Measurements from ENCODE around the gene MUL1.

MUL1 gene

DNA sequence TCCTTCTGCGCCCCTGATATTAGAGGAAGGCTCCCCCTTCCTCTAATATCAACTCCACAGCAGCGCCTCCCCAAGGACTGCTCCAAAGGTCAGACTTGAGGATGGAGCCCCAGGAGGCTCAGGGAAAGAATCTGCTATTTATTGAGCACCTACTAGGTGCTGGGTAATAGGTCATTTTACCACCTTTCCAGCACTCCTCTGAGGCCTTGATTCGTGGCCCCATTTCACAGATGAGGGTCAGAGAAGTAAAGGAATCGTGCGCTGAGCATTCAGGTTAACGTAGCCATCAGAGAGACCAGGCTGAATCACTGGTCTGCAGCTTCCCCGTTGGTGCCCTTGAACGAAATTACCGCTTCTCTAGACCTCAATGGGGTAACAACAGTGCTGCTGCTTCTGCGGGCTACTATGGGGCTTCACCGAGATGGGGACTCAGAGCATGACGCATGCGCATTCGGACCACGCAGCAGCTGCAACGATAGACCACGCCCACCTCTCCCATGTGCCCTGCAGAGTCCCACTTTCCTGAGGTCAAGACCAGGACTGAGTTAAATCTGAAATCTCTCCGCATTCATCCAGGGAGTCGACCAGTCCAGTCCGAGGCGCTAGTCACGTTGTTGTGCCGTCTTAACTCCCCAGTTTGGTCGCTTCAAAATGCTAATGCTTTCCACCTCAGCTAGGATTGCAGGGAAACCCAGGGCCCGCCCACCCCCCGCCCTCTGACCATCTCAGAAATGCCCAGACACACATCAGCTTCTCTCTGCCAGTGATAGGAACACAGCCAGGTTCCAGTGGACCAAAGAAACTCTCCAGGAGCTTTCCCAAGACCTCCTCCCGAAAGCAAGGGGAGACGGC is 34.9 kb downstream of the MUL1 start:
- peak in 37 of 58 donors; percentile 10 to 76 (median 45) for DNase-seq

DNA sequence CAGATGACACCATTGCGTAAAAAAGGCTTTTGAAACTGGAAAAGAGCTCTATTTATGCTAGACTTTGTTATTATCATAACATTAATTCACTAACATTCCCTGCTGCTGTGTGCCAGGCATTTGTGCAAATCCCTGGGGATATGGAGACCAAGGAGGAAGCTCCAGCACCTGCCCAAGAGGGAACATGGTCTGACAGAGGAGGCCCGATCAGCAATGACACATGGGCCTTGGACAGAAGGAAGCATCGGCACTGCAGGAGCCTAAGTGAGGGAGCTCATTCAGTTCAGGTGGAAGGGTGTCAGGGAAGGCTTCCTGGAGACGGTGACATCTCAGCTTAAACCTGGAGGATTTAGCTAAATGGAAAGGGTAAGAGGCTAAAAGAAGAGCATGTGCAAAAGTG is 35.8 kb downstream of the MUL1 start:
- no peak for DNase-seq

- peak in 20 of 58 donors; percentile 13 to 74 (median 33) for DNase-seq
These were observed 37.8 kb downstream of the MUL1 start for GRCh38 chr1:20470194-20470593.

- no peak for DNase-seq
These were observed 38.4 kb downstream of the MUL1 start for GRCh38 chr1:20469406-20470076.

GRCh38 chr1:20466273-20466672 is 41.7 kb downstream of the MUL1 start:
- no peak for DNase-seq

DNA sequence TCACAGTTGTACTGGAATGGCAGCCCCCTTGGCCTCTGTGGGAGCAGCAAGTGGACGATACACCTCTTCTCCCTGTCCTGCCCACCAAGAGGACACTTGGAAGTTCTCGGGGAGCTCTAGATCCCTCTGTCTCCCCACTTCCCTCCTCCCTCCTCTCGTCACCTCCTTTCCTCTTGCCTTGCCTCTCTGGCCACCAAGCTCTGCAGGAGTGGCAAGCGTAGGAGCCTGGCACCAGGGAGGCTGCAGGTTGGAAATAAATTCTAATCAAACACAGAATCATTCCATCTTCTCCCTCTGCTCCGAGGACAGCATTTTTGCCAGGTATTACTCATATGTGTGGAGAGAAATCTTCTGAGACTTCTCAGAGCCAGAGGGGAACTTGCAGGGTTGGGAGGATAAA is 42.8 kb downstream of the MUL1 start:
- DNase-seq: no peak

DNA sequence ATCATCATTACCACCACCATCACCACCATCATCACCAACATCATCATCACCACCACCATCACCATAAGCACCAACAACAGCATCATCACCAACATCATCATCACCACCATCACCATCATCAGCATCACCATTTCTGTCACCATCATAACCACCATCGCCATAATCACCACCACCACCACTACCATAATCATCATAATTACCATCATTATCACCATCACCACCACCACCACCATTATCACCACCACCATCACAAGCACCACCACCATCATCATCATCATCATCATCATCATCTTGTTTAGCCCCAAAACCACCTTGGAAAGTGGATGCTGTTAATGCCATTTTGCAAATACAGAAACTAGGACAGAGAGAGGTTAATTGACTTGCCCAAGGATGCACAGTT is 44.4 kb downstream of the MUL1 start:
- DNase-seq: no peak

DNA sequence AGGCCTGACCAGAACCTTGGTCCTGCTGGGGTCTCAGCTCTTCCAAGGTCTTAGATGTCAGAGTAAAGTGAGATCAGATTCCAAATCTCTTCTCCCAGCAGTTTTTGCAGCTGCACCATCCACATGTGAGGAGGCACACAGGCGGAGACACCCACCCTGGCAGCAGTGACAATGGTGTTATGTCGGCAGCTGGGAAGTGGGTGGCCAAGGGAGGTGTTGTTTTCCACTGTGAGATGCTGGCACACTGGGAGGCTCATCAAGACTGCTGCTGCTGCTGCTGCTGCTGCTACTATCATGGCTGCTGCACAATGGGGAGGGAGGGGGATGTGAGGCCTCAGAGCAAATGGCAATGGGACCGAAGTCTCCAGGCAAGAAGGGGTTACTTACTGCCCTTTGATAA is 45.6 kb downstream of the MUL1 start:
- peak in 45 of 58 donors; percentile 14 to 83 (median 48) for DNase-seq

- DNase-seq: no peak
These were observed 49.2 kb downstream of the MUL1 start for GRCh38 chr1:20458717-20459116.

DNA sequence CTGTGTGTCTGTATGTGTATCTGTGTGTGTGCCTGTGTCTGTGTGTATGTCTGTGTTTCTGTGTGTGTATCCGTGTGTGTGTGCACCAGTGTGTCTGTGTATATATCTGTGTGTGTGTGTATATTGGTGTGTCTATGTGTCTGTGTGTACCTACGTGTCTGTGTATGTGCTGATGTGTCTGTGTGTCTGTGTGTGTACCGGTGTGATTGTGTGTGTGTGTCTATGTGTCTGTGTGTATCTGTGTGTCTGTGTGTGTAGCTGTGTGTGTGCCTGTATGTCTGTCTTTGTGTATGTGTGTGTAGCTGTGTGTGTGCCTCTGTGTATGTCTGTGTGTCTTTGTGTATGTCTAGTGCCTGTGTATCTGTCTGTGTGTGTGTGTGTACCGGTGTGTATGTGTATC is 53.9 kb downstream of the MUL1 start:
- DNase-seq: no peak

DNA sequence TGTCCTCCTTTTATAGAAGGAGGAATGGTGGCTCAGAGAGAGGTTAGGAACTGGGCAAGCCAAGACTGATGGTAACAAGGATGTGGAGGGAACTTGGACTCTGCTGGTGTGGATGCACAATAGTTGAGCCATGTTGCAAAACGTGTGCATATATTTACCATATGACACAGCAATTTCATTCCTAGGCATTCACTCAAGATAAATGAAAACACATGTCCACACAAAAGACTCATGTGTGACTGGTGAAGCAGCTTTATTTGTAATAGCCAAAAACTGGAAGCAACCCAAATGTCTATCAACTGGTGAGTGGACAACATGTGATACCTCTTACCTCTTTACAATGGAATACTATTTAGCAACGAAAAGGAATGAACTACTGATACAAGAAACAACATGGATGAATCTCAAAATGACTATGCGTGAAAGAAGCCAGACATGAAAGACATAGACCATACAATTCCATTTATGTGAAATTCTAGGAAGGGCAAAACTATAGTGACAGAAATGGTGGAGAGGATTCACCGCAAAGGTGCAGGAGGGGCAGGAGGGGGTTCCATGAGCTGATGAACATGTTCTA is 58.1 kb downstream of the MUL1 start:
- DNase-seq: no peak

Measured in anterior cingulate cortex (tissue), 58 donors.